T-helper 1 cell (primary cell): ENCODE measurements around the gene HIRIP3.
A peak's percentile ranks its signal among the peaks of the same experiment; 100 is the strongest.
"Not testable (repeated sequence)": the region's sequence is repeated elsewhere in the genome, so short reads cannot be mapped to it uniquely, and the experiment has no call there.

Experiments used
- DNase-seq, 5 donors: peaks; one replicate each; pipeline ENCODE4 v3.0.0-alpha.2; 2012 to 2020
- total RNA-seq, 4 donors: gene quantifications; one replicate each; lab custom pipeline; 2026; lab: John Stamatoyannopoulos, UW

HIRIP3 gene
- total RNA-seq, result 8.4 to 17.3 (median 13.9) reads per million in 4 donors

DNA sequence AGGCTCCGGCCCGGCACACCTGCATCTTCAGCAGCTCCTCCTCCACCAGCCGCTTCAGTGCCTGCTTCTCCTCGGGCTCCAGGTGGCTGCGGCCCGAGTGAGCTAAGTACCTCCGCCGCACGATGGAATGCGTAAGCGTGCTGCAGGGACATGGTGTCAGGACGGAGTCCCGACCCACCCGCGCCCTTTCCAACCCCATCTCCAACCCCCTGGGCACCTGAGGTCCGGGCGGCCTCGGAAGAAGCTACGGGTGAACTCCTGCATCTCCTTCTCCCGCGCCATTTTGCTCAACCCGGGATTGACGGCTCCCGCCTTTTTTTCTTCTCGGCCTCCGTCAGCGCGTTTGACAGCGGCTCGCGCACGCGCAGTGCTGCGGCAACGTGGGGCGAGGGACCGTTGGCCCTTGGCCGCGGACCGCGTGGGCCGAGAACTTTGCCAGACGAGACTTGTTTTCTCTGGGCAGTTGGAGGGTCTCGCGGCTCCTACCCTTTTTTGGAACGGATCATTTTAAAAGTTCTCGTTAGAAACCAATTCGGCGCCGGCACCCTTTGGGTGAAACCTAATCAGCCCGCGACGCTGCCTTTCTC is at the start of gene HIRIP3:
HIRIP3 (minus strand) TSS at position 294 of the 587 bp plus-strand sequence; CDS start at position 282, 12 bp downstream.
- peak; percentile 73 to 90 (median 84) for DNase-seq

DNA sequence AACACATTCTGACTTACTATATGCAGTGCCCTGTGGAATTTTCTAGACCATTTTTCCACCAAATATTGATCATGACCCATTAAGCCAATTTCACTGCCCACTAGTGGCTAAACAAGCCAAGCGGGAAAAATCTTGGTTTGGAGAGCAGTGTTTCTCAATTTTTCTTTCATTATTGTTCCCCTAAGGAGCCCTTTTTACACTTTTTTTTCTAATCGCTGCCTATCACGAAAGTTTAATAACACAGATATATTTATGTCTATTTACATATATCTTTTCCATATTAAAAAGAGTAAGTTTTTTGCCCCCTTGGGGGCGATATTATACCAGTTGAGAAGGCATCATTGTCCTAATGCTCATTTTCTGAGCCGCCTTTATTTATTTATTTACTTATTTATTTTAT is 46.4 kb upstream of the HIRIP3 start:
- DNase-seq, result no peak

- DNase-seq, result not testable (repeated sequence)
Measured at GRCh38 chr16:30040690-30041089, 45.3 kb upstream of the HIRIP3 start.

DNA sequence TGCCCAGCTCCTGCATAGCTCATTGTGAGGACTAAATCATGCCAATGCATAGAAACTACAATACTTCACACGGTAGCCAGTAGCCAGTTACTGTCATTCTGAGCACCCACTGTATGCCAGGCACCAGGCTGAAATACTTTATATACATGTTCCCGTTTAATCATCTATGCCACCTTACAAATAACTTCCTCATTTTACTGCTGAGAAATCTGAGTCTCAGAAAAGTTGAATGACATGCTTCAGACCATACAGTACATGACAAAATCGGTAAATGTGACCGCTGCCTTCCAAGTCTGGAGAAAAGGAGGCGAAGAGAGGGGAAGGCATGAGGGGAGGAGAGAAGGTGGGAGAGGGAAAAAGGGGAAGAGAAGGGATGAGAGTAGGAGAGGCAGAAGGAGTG is 44.8 kb upstream of the HIRIP3 start:
- no peak for DNase-seq

- no peak for DNase-seq
Measured at GRCh38 chr16:30033270-30033669, 37.9 kb upstream of the HIRIP3 start.

DNA sequence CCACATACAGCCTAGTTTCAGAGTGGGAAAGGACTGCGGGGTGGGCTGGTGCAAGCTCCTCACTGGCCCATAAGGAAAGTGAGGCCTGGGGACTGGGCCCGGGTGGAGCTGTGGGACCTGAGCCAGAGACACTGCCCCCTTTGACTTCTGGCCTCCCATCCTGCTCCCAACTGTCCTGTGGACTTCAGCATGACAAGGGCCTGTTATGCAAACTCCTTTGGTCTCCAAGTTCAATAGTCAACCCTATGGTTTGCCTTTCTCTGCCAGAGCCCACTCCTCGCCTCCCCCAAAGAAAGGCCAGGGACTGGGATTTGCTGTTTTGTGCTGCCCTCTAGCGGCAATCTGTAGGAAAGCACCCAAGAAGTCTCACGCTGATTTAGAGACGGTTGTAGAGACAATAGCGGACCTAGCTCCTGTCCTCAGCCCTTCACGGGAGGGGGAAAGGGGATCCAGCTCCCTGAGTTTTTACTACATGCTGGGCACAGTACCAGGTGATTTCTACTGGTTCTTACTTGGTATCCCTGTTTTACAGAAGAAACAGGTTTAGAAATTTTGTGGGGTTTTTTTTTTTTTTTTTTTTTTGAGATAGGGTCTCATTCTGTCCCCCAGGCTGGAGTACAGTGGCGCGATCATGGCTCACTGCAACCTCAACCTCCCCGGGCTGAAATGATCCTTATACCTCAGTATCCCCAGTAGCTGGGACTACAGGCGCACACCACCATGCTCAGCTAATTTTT is 36.8 kb upstream of the HIRIP3 start:
- DNase-seq, result peak in 4 of 5 donors; percentile 43 to 65 (median 50)

- no peak for DNase-seq
Measured at GRCh38 chr16:30031477-30031918, 36.1 kb upstream of the HIRIP3 start.

GRCh38 chr16:30030841-30031413 is 35.5 kb upstream of the HIRIP3 start, which contains the start of gene TLCD3B:
Gene TLCD3B (minus strand): TSS chr16:30031271. CDS start chr16:30030527, 744 bp downstream.
- DNase-seq, result no peak

GRCh38 chr16:30030011-30030685 is 34.7 kb upstream of the HIRIP3 start:
- no peak for DNase-seq

DNA sequence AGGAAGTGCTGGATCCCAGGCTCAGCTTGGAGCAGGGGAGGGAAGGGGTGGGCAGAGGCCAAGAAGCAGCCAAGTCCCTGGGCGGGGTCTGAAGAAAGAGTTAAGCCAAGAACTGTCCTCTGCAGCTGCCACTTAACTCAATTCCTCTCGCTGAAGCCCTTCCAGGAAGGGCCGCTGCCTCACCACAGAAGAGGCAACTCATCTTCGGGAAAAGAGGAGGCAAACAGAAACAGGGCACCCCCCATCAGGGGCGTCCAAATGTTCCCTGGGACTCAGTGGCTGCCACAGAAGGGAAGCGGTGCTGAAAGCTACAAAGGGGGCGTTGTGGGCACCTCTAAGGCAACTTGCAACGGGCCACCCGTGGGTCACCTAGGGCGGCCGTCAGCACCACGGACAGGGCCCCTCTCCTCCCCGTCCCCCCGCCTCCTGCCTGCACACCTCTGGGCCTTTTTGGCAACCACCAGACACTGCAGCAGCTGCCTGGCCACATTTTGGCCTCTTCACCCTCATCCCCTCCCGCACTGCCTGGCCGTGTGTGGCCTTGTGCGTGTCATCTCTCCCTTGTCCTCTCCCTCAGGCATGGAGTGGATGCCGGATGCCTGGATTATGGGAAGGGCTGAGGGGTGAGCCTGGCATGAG is 33.1 kb upstream of the HIRIP3 start:
- DNase-seq, result no peak

GRCh38 chr16:30027588-30028437 is 32.4 kb upstream of the HIRIP3 start:
- DNase-seq, result no peak

DNA sequence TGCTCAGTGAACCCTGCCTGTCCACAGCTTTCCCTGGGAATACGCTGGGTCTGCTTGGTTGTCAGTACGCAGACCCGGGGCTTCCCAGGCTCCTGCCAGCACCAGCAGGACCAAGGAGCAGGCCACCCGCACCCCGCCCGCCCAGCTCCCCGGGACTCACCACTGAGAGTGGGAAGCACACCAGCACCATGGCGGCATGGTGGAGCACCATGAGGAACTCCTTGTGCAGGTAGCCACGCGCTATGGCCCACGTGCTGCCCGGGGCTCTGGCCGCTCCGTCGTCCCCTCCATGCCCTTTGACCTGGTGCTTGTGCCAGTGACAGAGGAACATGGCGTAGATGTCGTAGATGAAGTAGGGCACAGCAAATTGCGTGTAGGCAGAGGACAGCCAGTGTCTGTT is 31.0 kb upstream of the HIRIP3 start:
- DNase-seq, result no peak

DNA sequence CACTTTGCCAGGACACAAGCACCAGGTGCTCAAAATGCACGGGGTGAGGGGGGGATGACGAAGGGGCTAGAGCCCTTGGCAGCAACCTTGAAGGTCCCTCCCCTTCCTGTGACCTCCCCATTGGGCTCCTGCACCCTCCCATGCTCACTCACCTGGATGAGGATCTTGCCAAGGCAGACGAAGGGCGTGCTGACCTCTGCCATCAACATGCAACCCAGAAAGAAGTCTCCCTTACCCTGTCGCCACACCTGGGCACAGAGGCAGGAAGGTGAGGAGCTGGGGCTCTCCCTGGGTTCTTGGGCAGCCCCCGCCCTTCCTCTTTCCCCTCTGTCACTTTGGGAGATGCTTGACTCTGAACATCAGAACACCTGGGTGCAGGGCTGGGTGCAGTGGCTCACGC is 30.2 kb upstream of the HIRIP3 start:
- DNase-seq, result no peak

GRCh38 chr16:30025156-30025555 is 29.7 kb upstream of the HIRIP3 start:
- DNase-seq, result no peak

- DNase-seq, result no peak
Measured at GRCh38 chr16:30024451-30024850, 29.0 kb upstream of the HIRIP3 start.

GRCh38 chr16:30023586-30023985 is 28.2 kb upstream of the HIRIP3 start:
- DNase-seq, result no peak

DNA sequence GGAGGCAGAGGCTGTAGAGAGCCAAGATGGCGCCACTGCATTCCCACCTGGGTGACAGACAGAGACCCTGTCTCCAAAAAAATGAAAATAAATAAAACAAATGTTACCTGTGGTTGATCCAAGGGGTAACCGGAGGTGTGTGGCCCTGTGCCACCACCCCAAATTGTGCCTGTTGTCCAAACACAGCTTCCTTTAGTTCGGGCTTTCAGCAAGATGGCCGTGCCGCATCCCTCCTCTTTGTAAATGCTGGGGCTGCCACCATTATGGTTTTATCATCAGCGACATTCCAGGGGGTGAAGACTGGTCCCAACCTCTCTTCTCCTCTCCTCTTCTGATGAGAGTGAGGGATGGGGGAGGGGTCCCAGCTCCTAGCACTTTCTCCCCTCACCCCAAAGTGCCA is 27.5 kb upstream of the HIRIP3 start, which contains the start of gene C16orf92:
C16orf92 (plus strand) TSS at position 312 of the 400 bp plus-strand sequence. CDS start 143 bp downstream, outside the sequence.
- DNase-seq, result no peak

DNA sequence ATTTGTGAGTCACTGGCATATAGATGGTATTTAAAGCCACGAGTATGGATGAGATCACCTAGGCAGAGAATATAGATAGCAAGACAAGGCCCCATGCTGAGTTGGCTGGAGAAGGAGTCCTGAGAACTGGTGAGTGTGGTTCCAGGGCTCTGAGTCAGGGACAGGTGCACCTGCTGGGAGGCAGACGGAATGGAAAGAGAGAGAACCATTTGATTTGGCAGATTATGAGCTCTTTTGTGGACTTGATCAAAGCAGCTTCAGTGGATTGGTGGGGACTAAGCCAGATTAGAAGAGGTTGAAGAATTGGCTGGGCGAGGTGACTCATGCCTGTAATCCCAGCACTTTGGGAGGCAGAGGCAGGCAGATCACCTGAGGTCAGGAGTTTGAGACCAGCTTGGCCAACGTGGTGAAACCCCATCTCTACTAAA is 23.3 kb upstream of the HIRIP3 start:
- no peak for DNase-seq

GRCh38 chr16:30017937-30018336 is 22.5 kb upstream of the HIRIP3 start:
- DNase-seq, result not testable (repeated sequence)

- no peak for DNase-seq
Measured at GRCh38 chr16:30017277-30017656, 21.9 kb upstream of the HIRIP3 start.

DNA sequence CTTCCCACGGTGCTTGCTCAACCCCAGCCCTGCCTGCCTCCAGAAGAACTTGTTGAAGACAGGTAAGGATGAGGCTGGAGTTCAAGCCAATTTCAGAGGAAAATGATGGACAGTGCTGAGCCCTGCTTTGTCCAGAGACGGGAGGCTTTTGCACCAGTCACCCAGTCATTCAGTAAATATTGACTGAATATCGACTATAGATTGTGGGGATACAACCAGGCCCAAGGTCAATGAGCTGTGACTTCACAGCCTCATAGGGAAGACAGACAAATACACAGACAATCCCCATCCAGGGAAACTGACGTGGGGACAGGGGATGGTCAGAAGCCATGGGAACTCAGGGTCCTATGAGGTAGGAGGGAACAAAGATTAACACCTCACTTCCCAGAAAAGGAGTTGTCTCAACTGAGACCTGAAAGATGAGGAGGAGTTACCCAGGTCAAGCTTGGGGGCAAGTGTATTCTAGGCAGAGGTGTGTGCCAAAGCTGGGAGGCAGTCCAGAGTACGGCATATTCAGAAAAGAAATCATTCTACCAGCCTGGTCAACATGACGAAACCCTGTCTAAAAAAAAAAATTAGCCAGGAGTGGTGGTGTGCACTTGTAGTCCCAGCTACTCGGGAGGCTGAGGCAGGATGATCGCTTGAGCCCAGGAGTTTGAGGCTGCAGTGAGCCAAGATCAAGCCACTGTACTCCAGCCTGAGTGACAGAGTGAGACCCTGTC is 21.3 kb upstream of the HIRIP3 start:
- DNase-seq, result no peak
